Mucosa of descending colon (tissue), 3 donors: ENCODE measurements around the gene PIGL. TPM values are rescaled to one million over a fixed set of nuclear protein-coding genes. Genes with fewer than 3 reads are reported as not detected.
"Not testable (repeated sequence)": the region's sequence is repeated elsewhere in the genome, so short reads cannot be mapped to it uniquely, and the experiment has no call there.

ENCODE experiments used
- ATAC-seq: fragments of 200-7000 bp; cut with Tn5 transposase; one replicate; pipeline ENCODE4 v1.9.1; 2020; ENCODE audit warnings: mild to moderate bottlenecking, moderate library complexity
- DNase-seq, 3 donors: peaks; one replicate each; pipeline ENCODE4 v3.0.0-alpha.2; 2020
- H3K36me3 ChIP-seq: fragments of 200-600 bp; one replicate; pipeline ENCODE4 v1.8.0; 2021; ENCODE audit warnings: low read depth, mild to moderate bottlenecking
- H3K4me1 ChIP-seq: fragments of 200-600 bp; one replicate; pipeline ENCODE4 v1.8.0; 2021; ENCODE audit warnings: low read depth, mild to moderate bottlenecking
- H3K4me3 ChIP-seq: fragments of 200-600 bp; one replicate; pipeline ENCODE4 v1.8.0; 2021; ENCODE audit warnings: mild to moderate bottlenecking
- H3K9me3 ChIP-seq: fragments of 200-600 bp; one replicate; pipeline ENCODE4 v1.8.0; 2021; ENCODE audit warnings: mild to moderate bottlenecking
- intact Hi-C, 2 donors: fragments of 100-400 bp; cut with DNase I in 1 of 2; cut with micrococcal nuclease in 1 of 2; formaldehyde crosslinking; loops; one replicate each; pipeline versions ENCODE4 v1.11.0 to v1.11.1; 2022; cut with DNase I, micrococcal nuclease
- total RNA-seq, 3 donors: library from RNA; stranded (reverse); fragmentation: NEBNext Ultra II Directional in 2 of 3; extraction: Animal tissue kit (Norgen Biotek cat#: 25700) in 2 of 3; gene quantifications; one replicate each; pipeline versions ENCODE4 v1.2.1 to v1.2.4, GENCODE V29; 2021 to 2023
- TF ChIP-seq, protein P1 (sequence below): fragments of 200-600 bp; IDR thresholded peaks from one replicate; pipeline ENCODE4 v1.8.0; 2022; ENCODE audit warnings: antibody characterized with exemption, mild to moderate bottlenecking
- donor health status: DM: no; HTN: no; CAD: no; lungs with moderate emphysema.
- donor health status: DM: no; HTN: no; CAD: no.
- donor health status: DM: no; HTN: yes; CAD: no.

PIGL gene
- total RNA-seq, 3 donors from 2014 or later, result 28.2 to 51.8 (median 49.8) TPM

DNA sequence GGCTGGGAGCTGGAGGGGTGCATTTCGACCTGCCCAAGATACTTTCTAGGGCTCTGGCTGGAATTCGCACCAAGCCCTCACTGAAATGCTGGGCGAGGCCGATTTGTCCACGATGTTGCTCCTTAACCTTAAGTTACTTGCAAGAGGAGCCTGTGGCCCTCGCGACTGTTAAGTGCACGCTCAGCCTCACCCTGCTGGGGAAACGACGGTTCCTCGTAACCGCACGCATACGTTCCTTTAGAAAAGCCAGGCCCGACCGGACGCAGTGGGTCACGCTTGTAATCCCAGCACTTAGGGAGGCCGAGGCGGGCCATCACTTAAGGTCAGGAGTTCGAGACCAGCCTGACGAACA, 1.1 kb upstream of the PIGL start:
- Histone ChIP-seq H3K4me1 (peaks cover 23% of the 10 kb centered on the region), H3K36me3 (no peaks in the 10 kb centered on the region), H3K9me3 (no peaks in the 10 kb centered on the region), H3K4me3 (peak overlapping the region; percentile 96)
- TF ChIP-seq, protein P1, sequence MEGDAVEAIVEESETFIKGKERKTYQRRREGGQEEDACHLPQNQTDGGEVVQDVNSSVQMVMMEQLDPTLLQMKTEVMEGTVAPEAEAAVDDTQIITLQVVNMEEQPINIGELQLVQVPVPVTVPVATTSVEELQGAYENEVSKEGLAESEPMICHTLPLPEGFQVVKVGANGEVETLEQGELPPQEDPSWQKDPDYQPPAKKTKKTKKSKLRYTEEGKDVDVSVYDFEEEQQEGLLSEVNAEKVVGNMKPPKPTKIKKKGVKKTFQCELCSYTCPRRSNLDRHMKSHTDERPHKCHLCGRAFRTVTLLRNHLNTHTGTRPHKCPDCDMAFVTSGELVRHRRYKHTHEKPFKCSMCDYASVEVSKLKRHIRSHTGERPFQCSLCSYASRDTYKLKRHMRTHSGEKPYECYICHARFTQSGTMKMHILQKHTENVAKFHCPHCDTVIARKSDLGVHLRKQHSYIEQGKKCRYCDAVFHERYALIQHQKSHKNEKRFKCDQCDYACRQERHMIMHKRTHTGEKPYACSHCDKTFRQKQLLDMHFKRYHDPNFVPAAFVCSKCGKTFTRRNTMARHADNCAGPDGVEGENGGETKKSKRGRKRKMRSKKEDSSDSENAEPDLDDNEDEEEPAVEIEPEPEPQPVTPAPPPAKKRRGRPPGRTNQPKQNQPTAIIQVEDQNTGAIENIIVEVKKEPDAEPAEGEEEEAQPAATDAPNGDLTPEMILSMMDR, result no peak
- intact Hi-C loops, result no loop called here
- DNase-seq (peak in 2 of 3 donors; percentile 68 to 79), ATAC-seq (peak; percentile 41)

DNA sequence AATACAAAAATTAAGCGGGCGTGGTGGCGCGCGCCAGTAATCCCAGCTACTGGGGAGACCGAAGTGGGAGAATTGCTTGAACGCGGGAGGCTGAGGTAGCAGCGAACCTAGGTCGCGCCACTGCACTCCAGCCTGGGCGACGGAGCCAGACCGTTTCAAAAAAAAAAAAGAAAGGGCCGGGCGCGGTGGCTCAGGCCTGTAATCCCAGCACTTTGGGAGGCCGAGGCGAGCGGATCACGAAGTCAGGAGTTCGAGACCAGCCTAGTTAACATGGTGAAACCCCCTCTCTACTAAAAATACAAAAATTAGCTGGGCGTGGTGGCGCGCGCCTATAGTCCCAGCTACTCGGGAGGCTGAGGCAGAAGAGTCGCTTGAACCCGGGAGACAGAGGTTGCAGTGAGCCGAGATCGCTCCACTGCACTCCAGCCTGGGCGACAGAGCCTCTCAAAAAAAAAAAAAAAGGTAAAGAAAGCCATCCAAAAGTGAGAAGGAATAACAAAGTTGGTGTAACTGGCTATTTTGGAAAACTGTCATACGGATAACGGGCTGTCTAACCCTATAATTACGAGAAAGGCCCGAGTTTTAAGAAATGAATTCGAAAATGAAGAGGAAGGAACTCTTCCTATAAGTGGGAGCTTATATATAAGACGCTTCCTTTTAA, 539 bp upstream of the PIGL start:
- H3K9me3 ChIP-seq, DNase-seq, H3K4me3 ChIP-seq, H3K36me3 ChIP-seq, intact Hi-C loops, ATAC-seq: not testable (repeated sequence)
- H3K4me1 ChIP-seq, result peaks cover 23% of the 10 kb centered on the region

DNA sequence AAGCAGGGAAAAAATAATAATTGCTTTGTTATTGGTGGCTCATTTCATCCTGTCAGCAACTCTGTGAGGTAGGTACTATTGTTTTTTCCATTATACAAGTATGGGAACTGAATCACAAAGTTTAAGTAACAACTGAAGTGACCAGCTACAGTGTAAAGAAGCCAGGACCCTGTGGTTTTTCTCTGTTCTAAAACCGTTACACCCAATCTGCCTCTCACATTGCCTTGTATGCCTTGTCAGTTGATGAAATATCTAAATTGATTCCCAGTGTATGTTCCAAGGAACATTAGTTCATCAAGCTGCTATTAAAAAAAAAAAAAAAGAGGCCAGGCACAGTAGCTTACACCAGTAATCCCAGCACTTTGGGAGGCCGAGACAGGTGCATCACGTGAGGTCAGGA, 5.4 kb downstream of the PIGL start:
- ATAC-seq (no peak), DNase-seq (no peak)
- Histone ChIP-seq H3K4me3 (no peak overlapping the region), H3K9me3 (no peaks in the 10 kb centered on the region), H3K36me3 (no peaks in the 10 kb centered on the region), H3K4me1 (peaks cover 6% of the 10 kb centered on the region)
- intact Hi-C loops, result no loop called here
- TF ChIP-seq, protein P1, result no peak

DNA sequence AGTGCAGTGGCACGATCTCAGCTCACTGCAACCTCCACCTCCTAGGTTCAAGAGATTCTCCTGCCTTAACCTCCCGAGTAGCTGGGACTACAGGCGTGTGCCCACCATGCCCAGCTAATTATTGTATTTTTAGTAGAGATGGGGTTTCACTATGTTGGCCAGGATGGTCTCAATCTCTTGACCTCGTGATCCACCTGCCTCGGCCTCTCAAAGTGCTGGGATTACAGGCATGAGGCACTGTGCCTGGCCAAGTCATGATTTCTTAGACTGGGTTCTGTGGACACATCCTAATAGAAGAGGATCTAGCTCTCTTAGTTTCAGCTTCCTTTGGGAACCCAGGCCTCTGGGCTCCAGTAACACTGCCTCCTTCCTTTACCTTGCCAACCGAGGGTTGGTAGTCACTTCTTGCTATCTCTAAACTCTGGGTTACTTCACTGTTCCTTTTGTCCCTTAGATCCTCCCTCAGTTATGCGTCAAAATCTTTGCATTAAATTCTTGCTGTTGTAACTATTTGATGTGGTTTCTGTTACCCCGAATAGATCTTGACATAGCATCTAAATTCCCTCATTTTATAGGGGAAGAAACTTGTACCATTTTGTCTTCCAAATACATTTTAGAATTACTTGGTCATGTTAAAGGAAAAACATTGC, 13.0 kb downstream of the PIGL start:
- H3K36me3 ChIP-seq, H3K9me3 ChIP-seq, H3K4me3 ChIP-seq, ATAC-seq, intact Hi-C loops, H3K4me1 ChIP-seq, DNase-seq: not testable (repeated sequence)

DNA sequence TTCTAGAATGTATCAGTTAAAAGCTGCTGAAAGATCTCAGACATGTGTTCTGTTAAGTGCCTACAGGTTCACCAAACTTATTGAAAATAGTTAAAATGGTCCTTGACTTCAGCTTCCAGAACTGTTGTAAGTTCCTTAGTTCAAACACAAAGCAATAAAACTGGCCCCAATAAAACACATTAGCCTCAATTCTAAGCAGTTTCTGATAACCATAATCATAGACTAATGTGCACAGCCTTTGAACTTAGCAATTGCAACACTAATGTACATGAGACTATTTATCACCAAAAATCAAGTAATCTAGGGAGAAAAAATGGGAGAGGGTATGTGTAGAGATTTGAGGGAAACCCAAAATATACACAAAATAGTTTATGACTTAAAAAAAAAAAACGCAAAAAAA, 15.4 kb downstream of the PIGL start:
- intact Hi-C loops, result no loop called here
- H3K4me3 ChIP-seq, result no peak overlapping the region
- no peak for DNase-seq
- no peak for ATAC-seq
- H3K36me3 ChIP-seq, result no peaks in the 10 kb centered on the region
- H3K9me3 ChIP-seq, result no peaks in the 10 kb centered on the region
- TF ChIP-seq, protein P1, result no peak
- H3K4me1 ChIP-seq, result no peaks in the 10 kb centered on the region

DNA sequence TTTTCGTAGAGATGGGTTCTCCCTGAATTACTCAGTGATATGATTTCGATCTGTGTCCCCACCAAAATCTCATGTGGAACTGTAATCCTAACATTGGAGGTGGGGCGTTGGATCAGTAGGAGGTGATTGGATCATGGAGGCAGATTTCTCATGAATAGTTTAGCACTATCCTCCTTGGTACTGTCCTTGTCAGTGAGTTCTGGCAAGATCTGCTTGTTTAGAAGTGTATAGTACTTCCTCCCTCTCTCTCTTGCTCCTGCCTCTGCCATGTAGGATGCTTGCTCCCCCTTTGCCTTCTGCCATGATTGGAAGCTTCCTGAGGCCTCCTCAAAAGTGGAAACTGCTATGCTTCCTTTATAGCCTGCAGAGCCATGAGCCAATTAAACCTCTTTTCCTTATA, 22.9 kb downstream of the PIGL start:
- no peak for ATAC-seq
- Histone ChIP-seq H3K4me3 (no peak overlapping the region), H3K36me3 (no peaks in the 10 kb centered on the region), H3K9me3 (no peaks in the 10 kb centered on the region), H3K4me1 (peaks cover 6% of the 10 kb centered on the region)
- TF ChIP-seq, protein P1, result no peak
- intact Hi-C loops, result no loop called here
- DNase-seq, result no peak
